WTC11 (cell line): ENCODE data around the gene CELF1.

Source experiments
- NFE2L1 ChIP-seq: sonication (generic); formaldehyde crosslinking; IDR thresholded peaks from 2 replicates; pipeline ENCODE4 v1.8.1; 2023; ENCODE audit warnings: missing genetic modification reagents
- TF ChIP-seq, protein P1 (sequence below): fragments of 200-600 bp; IDR thresholded peaks from 2 replicates; pipeline ENCODE4 v1.8.0; 2022; ENCODE audit warnings: antibody characterized with exemption
- TF ChIP-seq, protein P2 (sequence below): fragments of 250-450 bp; sonication (Bioruptor Pico); IDR thresholded peaks from 2 replicates; pipeline ENCODE4 v1.9.0; 2021; ENCODE audit warnings: mild to moderate bottlenecking, borderline replicate concordance

DNA sequence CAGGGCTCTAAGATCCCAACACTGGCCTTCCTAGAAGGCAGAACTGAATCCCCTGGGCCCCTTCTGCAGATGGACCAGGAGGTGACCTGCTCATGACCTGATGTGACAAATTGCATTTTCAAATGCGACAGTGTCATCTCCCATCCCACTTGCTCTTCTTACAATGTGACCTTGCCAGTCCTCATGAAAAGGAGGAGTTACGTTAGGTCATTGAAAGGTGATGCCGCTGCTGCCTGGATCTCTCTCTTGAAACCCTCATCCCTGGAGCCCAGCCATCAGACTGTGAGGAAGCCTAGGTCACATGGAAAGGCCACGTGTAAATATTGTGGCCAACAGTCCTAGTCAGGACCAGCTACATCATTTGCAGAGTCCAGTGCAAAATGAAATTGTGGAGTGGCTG lies 47.0 kb upstream of the CELF1 start:
- TF ChIP-seq, protein P1, sequence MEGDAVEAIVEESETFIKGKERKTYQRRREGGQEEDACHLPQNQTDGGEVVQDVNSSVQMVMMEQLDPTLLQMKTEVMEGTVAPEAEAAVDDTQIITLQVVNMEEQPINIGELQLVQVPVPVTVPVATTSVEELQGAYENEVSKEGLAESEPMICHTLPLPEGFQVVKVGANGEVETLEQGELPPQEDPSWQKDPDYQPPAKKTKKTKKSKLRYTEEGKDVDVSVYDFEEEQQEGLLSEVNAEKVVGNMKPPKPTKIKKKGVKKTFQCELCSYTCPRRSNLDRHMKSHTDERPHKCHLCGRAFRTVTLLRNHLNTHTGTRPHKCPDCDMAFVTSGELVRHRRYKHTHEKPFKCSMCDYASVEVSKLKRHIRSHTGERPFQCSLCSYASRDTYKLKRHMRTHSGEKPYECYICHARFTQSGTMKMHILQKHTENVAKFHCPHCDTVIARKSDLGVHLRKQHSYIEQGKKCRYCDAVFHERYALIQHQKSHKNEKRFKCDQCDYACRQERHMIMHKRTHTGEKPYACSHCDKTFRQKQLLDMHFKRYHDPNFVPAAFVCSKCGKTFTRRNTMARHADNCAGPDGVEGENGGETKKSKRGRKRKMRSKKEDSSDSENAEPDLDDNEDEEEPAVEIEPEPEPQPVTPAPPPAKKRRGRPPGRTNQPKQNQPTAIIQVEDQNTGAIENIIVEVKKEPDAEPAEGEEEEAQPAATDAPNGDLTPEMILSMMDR = no peak
- TF ChIP-seq, protein P2, sequence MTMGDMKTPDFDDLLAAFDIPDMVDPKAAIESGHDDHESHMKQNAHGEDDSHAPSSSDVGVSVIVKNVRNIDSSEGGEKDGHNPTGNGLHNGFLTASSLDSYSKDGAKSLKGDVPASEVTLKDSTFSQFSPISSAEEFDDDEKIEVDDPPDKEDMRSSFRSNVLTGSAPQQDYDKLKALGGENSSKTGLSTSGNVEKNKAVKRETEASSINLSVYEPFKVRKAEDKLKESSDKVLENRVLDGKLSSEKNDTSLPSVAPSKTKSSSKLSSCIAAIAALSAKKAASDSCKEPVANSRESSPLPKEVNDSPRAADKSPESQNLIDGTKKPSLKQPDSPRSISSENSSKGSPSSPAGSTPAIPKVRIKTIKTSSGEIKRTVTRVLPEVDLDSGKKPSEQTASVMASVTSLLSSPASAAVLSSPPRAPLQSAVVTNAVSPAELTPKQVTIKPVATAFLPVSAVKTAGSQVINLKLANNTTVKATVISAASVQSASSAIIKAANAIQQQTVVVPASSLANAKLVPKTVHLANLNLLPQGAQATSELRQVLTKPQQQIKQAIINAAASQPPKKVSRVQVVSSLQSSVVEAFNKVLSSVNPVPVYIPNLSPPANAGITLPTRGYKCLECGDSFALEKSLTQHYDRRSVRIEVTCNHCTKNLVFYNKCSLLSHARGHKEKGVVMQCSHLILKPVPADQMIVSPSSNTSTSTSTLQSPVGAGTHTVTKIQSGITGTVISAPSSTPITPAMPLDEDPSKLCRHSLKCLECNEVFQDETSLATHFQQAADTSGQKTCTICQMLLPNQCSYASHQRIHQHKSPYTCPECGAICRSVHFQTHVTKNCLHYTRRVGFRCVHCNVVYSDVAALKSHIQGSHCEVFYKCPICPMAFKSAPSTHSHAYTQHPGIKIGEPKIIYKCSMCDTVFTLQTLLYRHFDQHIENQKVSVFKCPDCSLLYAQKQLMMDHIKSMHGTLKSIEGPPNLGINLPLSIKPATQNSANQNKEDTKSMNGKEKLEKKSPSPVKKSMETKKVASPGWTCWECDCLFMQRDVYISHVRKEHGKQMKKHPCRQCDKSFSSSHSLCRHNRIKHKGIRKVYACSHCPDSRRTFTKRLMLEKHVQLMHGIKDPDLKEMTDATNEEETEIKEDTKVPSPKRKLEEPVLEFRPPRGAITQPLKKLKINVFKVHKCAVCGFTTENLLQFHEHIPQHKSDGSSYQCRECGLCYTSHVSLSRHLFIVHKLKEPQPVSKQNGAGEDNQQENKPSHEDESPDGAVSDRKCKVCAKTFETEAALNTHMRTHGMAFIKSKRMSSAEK = no peak
- TF ChIP-seq NFE2L1 (CRISPR knock-in tag) = no peak
